WTC11 (cell line): ENCODE results near the gene MOB3B. TPM values are rescaled to one million over a fixed set of nuclear protein-coding genes. Genes with fewer than 3 reads are reported as not detected.

ENCODE experiments used
- ATAC-seq: fragments of 200-7000 bp; cut with Tn5 transposase; 2 replicates; pipeline ENCODE4 v1.10.0; 2021; ENCODE audit warnings: mild to moderate bottlenecking, moderate library complexity
- CTCF ChIA-PET: fragments of 300-600 bp; sonication (Branson Sonifier 250); formaldehyde crosslinking; loops from one replicate; lab custom pipeline; 2021; ENCODE audit warnings: antibody characterized with exemption; lab: Charles Lee
- POLR2A ChIA-PET: fragments of 350-600 bp; sonication (Branson Sonifier 250); formaldehyde crosslinking; loops from one replicate; lab custom pipeline; 2021; ENCODE audit warnings: antibody characterized with exemption; lab: Charles Lee
- DNase-seq: peaks from one replicate; pipeline ENCODE4 v3.0.0; 2021; ENCODE audit warnings: low spot score
- H3K27ac Mint-ChIP-seq: 2 replicates; pipeline ENCODE4 v1.8.0; 2021; ENCODE audit warnings: mixed read lengths
- H3K27me3 Mint-ChIP-seq: 2 replicates; pipeline ENCODE4 v1.8.0; 2021; ENCODE audit warnings: low read depth, mild to moderate bottlenecking, moderate library complexity, mixed read lengths
- H3K36me3 Mint-ChIP-seq: 2 replicates; pipeline ENCODE4 v1.8.0; 2021; ENCODE audit warnings: mixed read lengths
- H3K4me1 Mint-ChIP-seq: 2 replicates; pipeline ENCODE4 v1.8.0; 2022; ENCODE audit warnings: mixed read lengths
- H3K4me3 Mint-ChIP-seq: 2 replicates; pipeline ENCODE4 v1.8.0; 2021; ENCODE audit warnings: mild to moderate bottlenecking, moderate library complexity, mixed read lengths
- H3K9me3 Mint-ChIP-seq: 2 replicates; pipeline ENCODE4 v1.8.0; 2021; ENCODE audit warnings: mixed read lengths
- ATF1 ChIP-seq: sonication (generic); formaldehyde crosslinking; IDR thresholded peaks from 2 replicates; pipeline ENCODE4 v1.8.1; 2023; ENCODE audit warnings: mild to moderate bottlenecking, moderate library complexity, missing genetic modification reagents
- CREB1 ChIP-seq: sonication (generic); formaldehyde crosslinking; IDR thresholded peaks from 2 replicates; pipeline ENCODE4 v1.8.0; 2023; ENCODE audit warnings: mild to moderate bottlenecking, missing genetic modification reagents
- ELF4 ChIP-seq: sonication (generic); formaldehyde crosslinking; IDR thresholded peaks from 2 replicates; pipeline ENCODE4 v1.8.1; 2022; ENCODE audit warnings: low read depth, mild to moderate bottlenecking, moderate library complexity, missing genetic modification reagents
- EMX1 ChIP-seq: fragments of 250-450 bp; sonication (Bioruptor Pico); IDR thresholded peaks from 2 replicates; pipeline ENCODE4 v1.8.0; 2021; ENCODE audit warnings: mild to moderate bottlenecking
- MXD4 ChIP-seq: fragments of 250-450 bp; sonication (Bioruptor Pico); IDR thresholded peaks from 2 replicates; pipeline ENCODE4 v1.8.0; 2021; ENCODE audit warnings: mild to moderate bottlenecking, moderate library complexity, borderline replicate concordance
- MYBL2 ChIP-seq: sonication (generic); formaldehyde crosslinking; IDR thresholded peaks from 2 replicates; pipeline ENCODE4 v1.8.1; 2023; ENCODE audit warnings: mild to moderate bottlenecking, moderate library complexity, missing genetic modification reagents
- NFE2L1 ChIP-seq: sonication (generic); formaldehyde crosslinking; IDR thresholded peaks from 2 replicates; pipeline ENCODE4 v1.8.1; 2023; ENCODE audit warnings: missing genetic modification reagents
- NR1H2 ChIP-seq: sonication (generic); formaldehyde crosslinking; IDR thresholded peaks from 2 replicates; pipeline ENCODE4 v1.9.0; 2021; ENCODE audit warnings: mild to moderate bottlenecking, moderate library complexity, missing genetic modification reagents
- NR3C1 ChIP-seq: sonication (generic); formaldehyde crosslinking; conservative IDR thresholded peaks from 2 replicates; pipeline ENCODE4 v1.8.1; 2023; ENCODE audit warnings: low read depth, mild to moderate bottlenecking, missing genetic modification reagents
- SMAD3 ChIP-seq: sonication (generic); formaldehyde crosslinking; IDR thresholded peaks from 2 replicates; pipeline ENCODE4 v1.8.0; 2022; ENCODE audit warnings: missing genetic modification reagents, mild to moderate bottlenecking, borderline replicate concordance
- SMAD4 ChIP-seq: sonication (generic); formaldehyde crosslinking; IDR thresholded peaks from 2 replicates; pipeline ENCODE4 v1.8.0; 2022; ENCODE audit warnings: mild to moderate bottlenecking, missing genetic modification reagents
- SOX15 ChIP-seq: fragments of 250-450 bp; sonication (Bioruptor Pico); IDR thresholded peaks from 2 replicates; pipeline ENCODE4 v1.9.0; 2021; ENCODE audit warnings: mild to moderate bottlenecking
- TEAD4 ChIP-seq: sonication (generic); formaldehyde crosslinking; IDR thresholded peaks from 2 replicates; pipeline ENCODE4 v1.8.0; 2022; ENCODE audit warnings: mild to moderate bottlenecking, missing genetic modification reagents
- ZNF671 ChIP-seq: fragments of 250-450 bp; sonication (Bioruptor Pico); IDR thresholded peaks from 2 replicates; pipeline ENCODE4 v1.8.0; 2021; ENCODE audit warnings: mild to moderate bottlenecking
- total RNA-seq: library from RNA; stranded (reverse); gene quantifications from 3 replicates; pipeline ENCODE4 v1.2.3, GENCODE V29; 2021
- TF ChIP-seq, protein P1 (sequence below): fragments of 250-450 bp; sonication (Bioruptor Pico); conservative IDR thresholded peaks from 2 replicates; pipeline ENCODE4 v1.9.0; 2021; ENCODE audit warnings: mild to moderate bottlenecking
- TF ChIP-seq, protein P2 (sequence below): sonication (generic); formaldehyde crosslinking; IDR thresholded peaks from 2 replicates; pipeline ENCODE4 v1.8.0; 2023; ENCODE audit warnings: mild to moderate bottlenecking, missing genetic modification reagents
- TF ChIP-seq, protein P3 (sequence below): sonication (generic); formaldehyde crosslinking; IDR thresholded peaks from 2 replicates; pipeline ENCODE4 v1.8.0; 2022; ENCODE audit warnings: missing genetic modification reagents
- TF ChIP-seq, protein P4 (sequence below): fragments of 200-600 bp; IDR thresholded peaks from 2 replicates; pipeline ENCODE4 v1.8.0; 2022; ENCODE audit warnings: antibody characterized with exemption

The MOB3B gene
- total RNA-seq, 1 experiment from 2014 or later: 25.1 TPM

DNA sequence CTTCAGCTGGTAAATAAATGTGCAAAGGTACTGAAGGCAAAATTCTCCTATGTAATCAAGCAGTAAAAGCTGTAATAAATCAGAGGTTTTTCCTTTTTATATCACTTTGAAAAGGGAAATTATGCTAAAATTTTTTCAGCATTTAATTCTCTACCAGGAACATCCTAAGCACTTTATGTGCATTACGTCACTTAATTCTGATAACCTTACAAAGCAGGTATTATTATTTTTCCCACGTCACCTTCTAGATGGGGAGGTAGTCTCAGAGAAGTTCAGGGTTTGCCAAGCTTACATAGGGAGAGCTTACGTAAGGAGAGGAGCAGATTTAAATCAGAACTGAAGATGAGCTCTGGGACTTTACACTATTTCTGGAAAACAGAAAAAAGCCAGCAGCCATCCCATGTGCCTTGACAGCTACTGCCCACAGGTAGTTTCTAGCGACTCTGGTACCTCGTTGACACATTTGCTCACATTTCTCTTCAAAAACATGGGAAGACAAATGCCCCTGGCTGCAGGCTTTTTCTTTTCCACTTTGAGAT, 84.5 kb downstream of the MOB3B start:
- Mint-ChIP-seq H3K27me3 (no peaks in the 10 kb centered on the region), H3K4me3 (no peak overlapping the region), H3K36me3 (no peaks in the 10 kb centered on the region), H3K4me1 (peaks cover 56% of the 10 kb centered on the region), H3K27ac (peak overlapping the region; percentile 73), H3K9me3 (no peaks in the 10 kb centered on the region)
- DNase-seq (no peak), ATAC-seq (no peak)
- POLR2A ChIA-PET: no interaction called here
- CTCF ChIA-PET: no interaction called here
- TF ChIP-seq SMAD4 (CRISPR knock-in tag) (no peak), NFE2L1 (no peak), ATF1 (CRISPR knock-in tag) (no peak), NR1H2 (CRISPR knock-in tag) (no peak), MXD4 (no peak), SOX15 (no peak), ELF4 (CRISPR knock-in tag) (no peak), CREB1 (CRISPR knock-in tag) (no peak), NR3C1 (no peak), SMAD3 (CRISPR knock-in tag) (no peak), TEAD4 (CRISPR knock-in tag) (no peak), EMX1 (CRISPR knock-in tag) (no peak), MYBL2 (CRISPR knock-in tag) (no peak), ZNF671 (no peak)
- TF ChIP-seq, protein P1, sequence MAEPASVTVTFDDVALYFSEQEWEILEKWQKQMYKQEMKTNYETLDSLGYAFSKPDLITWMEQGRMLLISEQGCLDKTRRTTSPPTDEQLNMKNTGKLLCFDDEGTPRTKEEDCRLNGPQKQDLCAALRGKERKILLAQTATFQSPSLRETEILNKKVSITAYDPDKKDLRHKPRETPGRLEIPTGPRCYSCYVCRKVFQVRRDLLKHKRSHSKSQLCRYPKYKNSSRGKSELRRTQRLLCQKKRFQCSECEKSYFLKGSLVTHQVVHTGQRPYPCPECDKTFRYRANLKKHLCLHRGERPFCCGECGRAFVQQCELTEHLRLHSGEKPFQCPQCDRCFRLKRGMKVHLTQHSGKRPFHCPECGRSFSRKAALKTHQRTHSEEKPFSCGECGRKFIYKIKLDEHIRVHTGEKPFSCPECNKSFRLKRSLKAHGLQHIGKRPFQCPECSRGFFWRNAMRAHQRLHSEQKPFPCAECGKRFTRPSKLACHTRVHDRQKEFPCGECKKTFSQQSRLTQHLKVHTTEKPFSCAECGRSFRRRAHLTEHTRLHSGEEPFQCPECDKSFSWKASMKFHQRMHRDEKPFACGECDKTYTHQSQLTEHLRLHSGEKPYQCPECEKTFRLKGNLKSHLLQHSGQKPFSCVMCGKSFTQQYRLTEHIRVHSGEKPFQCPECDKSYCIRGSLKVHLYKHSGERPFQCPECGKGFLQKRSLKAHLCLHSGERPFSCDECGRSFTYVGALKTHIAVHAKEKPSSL (CRISPR knock-in tag): no peak
- TF ChIP-seq, protein P2, sequence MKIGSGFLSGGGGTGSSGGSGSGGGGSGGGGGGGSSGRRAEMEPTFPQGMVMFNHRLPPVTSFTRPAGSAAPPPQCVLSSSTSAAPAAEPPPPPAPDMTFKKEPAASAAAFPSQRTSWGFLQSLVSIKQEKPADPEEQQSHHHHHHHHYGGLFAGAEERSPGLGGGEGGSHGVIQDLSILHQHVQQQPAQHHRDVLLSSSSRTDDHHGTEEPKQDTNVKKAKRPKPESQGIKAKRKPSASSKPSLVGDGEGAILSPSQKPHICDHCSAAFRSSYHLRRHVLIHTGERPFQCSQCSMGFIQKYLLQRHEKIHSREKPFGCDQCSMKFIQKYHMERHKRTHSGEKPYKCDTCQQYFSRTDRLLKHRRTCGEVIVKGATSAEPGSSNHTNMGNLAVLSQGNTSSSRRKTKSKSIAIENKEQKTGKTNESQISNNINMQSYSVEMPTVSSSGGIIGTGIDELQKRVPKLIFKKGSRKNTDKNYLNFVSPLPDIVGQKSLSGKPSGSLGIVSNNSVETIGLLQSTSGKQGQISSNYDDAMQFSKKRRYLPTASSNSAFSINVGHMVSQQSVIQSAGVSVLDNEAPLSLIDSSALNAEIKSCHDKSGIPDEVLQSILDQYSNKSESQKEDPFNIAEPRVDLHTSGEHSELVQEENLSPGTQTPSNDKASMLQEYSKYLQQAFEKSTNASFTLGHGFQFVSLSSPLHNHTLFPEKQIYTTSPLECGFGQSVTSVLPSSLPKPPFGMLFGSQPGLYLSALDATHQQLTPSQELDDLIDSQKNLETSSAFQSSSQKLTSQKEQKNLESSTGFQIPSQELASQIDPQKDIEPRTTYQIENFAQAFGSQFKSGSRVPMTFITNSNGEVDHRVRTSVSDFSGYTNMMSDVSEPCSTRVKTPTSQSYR (CRISPR knock-in tag): no peak
- TF ChIP-seq, protein P3, sequence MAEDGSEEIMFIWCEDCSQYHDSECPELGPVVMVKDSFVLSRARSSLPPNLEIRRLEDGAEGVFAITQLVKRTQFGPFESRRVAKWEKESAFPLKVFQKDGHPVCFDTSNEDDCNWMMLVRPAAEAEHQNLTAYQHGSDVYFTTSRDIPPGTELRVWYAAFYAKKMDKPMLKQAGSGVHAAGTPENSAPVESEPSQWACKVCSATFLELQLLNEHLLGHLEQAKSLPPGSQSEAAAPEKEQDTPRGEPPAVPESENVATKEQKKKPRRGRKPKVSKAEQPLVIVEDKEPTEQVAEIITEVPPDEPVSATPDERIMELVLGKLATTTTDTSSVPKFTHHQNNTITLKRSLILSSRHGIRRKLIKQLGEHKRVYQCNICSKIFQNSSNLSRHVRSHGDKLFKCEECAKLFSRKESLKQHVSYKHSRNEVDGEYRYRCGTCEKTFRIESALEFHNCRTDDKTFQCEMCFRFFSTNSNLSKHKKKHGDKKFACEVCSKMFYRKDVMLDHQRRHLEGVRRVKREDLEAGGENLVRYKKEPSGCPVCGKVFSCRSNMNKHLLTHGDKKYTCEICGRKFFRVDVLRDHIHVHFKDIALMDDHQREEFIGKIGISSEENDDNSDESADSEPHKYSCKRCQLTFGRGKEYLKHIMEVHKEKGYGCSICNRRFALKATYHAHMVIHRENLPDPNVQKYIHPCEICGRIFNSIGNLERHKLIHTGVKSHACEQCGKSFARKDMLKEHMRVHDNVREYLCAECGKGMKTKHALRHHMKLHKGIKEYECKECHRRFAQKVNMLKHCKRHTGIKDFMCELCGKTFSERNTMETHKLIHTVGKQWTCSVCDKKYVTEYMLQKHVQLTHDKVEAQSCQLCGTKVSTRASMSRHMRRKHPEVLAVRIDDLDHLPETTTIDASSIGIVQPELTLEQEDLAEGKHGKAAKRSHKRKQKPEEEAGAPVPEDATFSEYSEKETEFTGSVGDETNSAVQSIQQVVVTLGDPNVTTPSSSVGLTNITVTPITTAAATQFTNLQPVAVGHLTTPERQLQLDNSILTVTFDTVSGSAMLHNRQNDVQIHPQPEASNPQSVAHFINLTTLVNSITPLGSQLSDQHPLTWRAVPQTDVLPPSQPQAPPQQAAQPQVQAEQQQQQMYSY: no peak
- TF ChIP-seq, protein P4, sequence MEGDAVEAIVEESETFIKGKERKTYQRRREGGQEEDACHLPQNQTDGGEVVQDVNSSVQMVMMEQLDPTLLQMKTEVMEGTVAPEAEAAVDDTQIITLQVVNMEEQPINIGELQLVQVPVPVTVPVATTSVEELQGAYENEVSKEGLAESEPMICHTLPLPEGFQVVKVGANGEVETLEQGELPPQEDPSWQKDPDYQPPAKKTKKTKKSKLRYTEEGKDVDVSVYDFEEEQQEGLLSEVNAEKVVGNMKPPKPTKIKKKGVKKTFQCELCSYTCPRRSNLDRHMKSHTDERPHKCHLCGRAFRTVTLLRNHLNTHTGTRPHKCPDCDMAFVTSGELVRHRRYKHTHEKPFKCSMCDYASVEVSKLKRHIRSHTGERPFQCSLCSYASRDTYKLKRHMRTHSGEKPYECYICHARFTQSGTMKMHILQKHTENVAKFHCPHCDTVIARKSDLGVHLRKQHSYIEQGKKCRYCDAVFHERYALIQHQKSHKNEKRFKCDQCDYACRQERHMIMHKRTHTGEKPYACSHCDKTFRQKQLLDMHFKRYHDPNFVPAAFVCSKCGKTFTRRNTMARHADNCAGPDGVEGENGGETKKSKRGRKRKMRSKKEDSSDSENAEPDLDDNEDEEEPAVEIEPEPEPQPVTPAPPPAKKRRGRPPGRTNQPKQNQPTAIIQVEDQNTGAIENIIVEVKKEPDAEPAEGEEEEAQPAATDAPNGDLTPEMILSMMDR: no peak
